ENCODE results near the gene PLEKHH1. TPM values are rescaled to one million over a fixed set of nuclear protein-coding genes. Genes with fewer than 3 reads are reported as not detected.

The PLEKHH1 gene
- total RNA-seq, 2 experiments from 2014 or later = 4.8 to 6.7 TPM

- peaks cover 2% of the 10 kb centered on the region for H3K4me1 Mint-ChIP-seq (ENCODE audit: low read depth)
- H3K9me3 Mint-ChIP-seq = no peaks in the 10 kb centered on the region
- CTCF ChIA-PET = interaction anchor here (0.6 to 5.7 kb wide), 8 partner anchors 9 to 172 kb away, joined by 3 to 50 read pairs (median 5); no protein-coding TSS in a partner anchor
- no peak for TF ChIP-seq CTCF (IDR thresholded peaks at IDR 0.05)
- H3K36me3 Mint-ChIP-seq (ENCODE audit: low read depth) = no peaks in the 10 kb centered on the region
- H3K4me3 Mint-ChIP-seq = peak overlapping the region; percentile 47
- ATAC-seq (no peak), DNase-seq (no peak)
- peaks cover 21% of the 10 kb centered on the region for H3K27me3 Mint-ChIP-seq
- POLR2A ChIA-PET = interaction anchor here (1.4 kb wide), 2 partner anchors 26 to 39 kb away, joined by 3 to 4 read pairs; no protein-coding TSS in a partner anchor
- H3K27ac Mint-ChIP-seq = no peak overlapping the region
- intact Hi-C loops (cut with micrococcal nuclease) = no loop called here
These were observed 488 bp upstream of the PLEKHH1 start for GRCh38 chr14:67532606-67532997.

GRCh38 chr14:67533754-67534085 lies 630 bp downstream of the PLEKHH1 start:
- no peak for TF ChIP-seq CTCF (IDR thresholded peaks at IDR 0.05)
- Mint-ChIP-seq H3K4me1 (ENCODE audit: low read depth) (peaks cover 2% of the 10 kb centered on the region), H3K4me3 (peak overlapping the region; percentile 54), H3K36me3 (ENCODE audit: low read depth) (no peaks in the 10 kb centered on the region), H3K27ac (no peak overlapping the region), H3K9me3 (no peaks in the 10 kb centered on the region), H3K27me3 (peaks cover 23% of the 10 kb centered on the region)
- ATAC-seq (no peak), DNase-seq (peak; percentile 6)
- ChIA-PET CTCF (interaction anchor here (0.9 to 5.7 kb wide), 8 partner anchors 9 to 171 kb away, joined by 3 to 50 read pairs (median 4); no protein-coding TSS in a partner anchor), POLR2A (no interaction called here)
- intact Hi-C loops (cut with micrococcal nuclease) = no loop called here

GRCh38 chr14:67536087-67536486 lies 3.0 kb downstream of the PLEKHH1 start:
- intact Hi-C loops (cut with micrococcal nuclease) = no loop called here
- no peaks in the 10 kb centered on the region for H3K9me3 Mint-ChIP-seq
- ChIA-PET CTCF (interaction anchor here (0.7 to 1.9 kb wide), 3 partner anchors 10 to 168 kb away, joined by 3 to 13 read pairs (median 3); no protein-coding TSS in a partner anchor), POLR2A (interaction anchor here (1.1 kb wide), 1 partner anchor 9 kb away, joined by 3 read pairs; no protein-coding TSS in a partner anchor)
- DNase-seq = no peak
- H3K36me3 Mint-ChIP-seq (ENCODE audit: low read depth) = no peaks in the 10 kb centered on the region
- no peak for TF ChIP-seq CTCF (IDR thresholded peaks at IDR 0.05)
- H3K4me1 Mint-ChIP-seq (ENCODE audit: low read depth) = peaks cover 2% of the 10 kb centered on the region
- peaks cover 25% of the 10 kb centered on the region for H3K27me3 Mint-ChIP-seq
- H3K4me3 Mint-ChIP-seq = no peak overlapping the region
- no peak overlapping the region for H3K27ac Mint-ChIP-seq
- ATAC-seq = no peak

GRCh38 chr14:67537736-67538135 lies 4.6 kb downstream of the PLEKHH1 start:
- H3K4me1 Mint-ChIP-seq (ENCODE audit: low read depth) = peaks cover 8% of the 10 kb centered on the region
- no peak for TF ChIP-seq CTCF (IDR thresholded peaks at IDR 0.05)
- no peaks in the 10 kb centered on the region for H3K36me3 Mint-ChIP-seq (ENCODE audit: low read depth)
- intact Hi-C loops (cut with micrococcal nuclease) = no loop called here
- POLR2A ChIA-PET = no interaction called here
- no peak for DNase-seq
- CTCF ChIA-PET = interaction anchor here (2.3 kb wide), 1 partner anchor 11 kb away, joined by 13 read pairs; no protein-coding TSS in a partner anchor
- H3K27me3 Mint-ChIP-seq = peaks cover 20% of the 10 kb centered on the region
- no peak for ATAC-seq
- no peak overlapping the region for H3K4me3 Mint-ChIP-seq
- no peak overlapping the region for H3K27ac Mint-ChIP-seq
- no peaks in the 10 kb centered on the region for H3K9me3 Mint-ChIP-seq

- Mint-ChIP-seq H3K9me3 (no peaks in the 10 kb centered on the region), H3K4me3 (no peak overlapping the region), H3K27ac (no peak overlapping the region), H3K36me3 (ENCODE audit: low read depth) (no peaks in the 10 kb centered on the region), H3K27me3 (peaks cover 26% of the 10 kb centered on the region), H3K4me1 (ENCODE audit: low read depth) (peaks cover 8% of the 10 kb centered on the region)
- no peak for TF ChIP-seq CTCF (IDR thresholded peaks at IDR 0.05)
- intact Hi-C loops (cut with micrococcal nuclease) = no loop called here
- CTCF ChIA-PET = interaction anchor here (1.5 to 2.3 kb wide), 2 partner anchors 12 to 81 kb away, joined by 4 to 13 read pairs; no protein-coding TSS in a partner anchor
- ATAC-seq = no peak
- POLR2A ChIA-PET = interaction anchor here (0.9 to 1.5 kb wide), 3 partner anchors 16 to 27 kb away, joined by 3 to 4 read pairs (median 4); no protein-coding TSS in a partner anchor
- DNase-seq = no peak
These were observed 5.4 kb downstream of the PLEKHH1 start for GRCh38 chr14:67538501-67538900.
